ELR (cell line): ENCODE measurements around the gene ALS2CL.

Experiments used
- DNase-seq: peaks from one replicate; pipeline ENCODE4 v3.0.0-alpha.2; 2015; ENCODE audit warnings: low read depth

Gene ALS2CL

DNA sequence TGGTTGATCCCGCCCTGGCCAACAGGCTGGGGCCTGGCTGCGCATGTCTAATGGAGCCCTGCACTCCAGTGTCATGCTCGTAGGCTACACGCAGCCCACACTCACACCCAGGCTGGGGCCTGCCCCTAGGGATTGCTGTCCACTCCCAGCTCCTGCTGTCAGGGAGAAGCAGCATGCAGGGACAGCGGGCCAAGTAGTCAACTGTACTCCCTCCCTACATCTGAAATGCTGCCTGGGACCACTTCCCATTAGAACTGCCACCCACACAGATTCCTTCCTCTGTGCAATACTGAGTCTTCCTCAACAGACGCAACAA lies 16.1 kb downstream of the ALS2CL start:
- DNase-seq, result no peak

DNA sequence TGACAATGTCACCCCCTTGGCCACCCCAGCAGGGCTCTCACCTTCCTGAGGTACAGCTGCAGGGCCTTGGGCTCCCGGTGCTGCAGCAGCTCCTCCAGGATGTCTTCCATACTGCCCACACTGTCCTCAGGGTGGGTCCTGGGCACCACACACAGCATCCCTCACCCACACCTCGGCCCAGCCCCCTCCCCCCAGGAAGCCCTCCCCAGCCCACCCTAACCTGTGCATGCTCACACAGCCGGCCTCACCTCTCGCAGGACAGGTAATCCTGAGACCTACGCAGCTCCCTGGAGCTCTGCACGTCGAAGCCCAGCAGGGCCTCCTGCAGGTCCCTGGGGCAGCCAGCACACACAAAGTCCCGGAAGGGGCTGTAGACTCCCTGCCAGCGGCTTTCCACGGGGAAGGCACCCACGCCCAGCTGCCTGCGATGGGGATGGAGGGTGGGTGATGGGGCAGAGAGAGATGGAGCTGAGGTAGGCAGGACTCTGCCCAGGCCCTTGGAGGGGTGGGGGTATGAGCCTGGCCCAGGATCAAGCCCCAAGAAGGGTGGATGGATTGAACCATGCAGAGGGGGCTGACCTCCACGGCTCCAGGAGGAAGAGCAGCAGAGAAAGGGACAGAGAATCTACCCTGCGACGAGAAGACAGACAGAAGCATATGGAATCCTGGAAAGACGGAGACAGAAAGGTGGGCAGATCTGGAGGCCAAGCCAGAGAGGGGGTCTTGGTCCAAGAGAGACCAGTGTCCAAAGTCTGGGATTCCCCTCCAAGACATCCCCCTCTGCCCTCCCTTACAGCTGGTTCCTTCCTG lies 16.7 kb downstream of the ALS2CL start:
- no peak for DNase-seq

DNA sequence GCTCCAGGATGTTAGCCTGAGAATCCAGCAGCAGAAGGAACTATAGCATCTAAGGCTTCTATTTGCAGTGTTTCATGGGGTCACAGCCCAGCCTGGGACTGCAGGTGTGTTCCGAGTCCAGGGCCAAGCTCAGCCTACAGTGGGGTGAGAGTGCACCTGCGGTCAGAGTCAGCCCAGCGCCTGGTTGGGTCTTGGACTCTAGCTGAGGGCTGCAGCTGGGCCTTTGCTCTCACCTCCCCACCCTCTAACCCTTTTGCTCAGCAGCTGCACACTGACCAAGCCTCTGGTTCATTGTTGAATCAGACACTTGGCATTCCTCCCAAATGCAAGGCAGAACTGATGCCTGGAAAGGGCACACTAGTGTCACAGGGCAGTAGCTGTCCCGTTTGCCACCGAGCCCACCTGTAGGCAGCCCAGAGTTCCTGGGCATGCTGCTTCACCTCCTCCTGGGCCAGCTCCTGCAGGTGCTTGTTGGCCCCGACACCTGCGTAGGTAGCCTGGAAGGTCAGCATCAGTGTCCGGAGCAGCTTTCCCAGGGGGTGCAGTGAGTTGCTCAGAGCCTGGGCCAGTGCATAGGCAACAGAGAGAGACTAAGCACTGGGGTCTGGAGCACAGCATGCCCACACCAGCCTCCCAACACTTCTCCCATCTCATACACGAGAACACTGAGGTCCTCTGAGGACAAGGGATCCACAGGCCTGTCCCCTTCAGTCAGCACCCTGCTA lies 17.5 kb downstream of the ALS2CL start:
- DNase-seq, result peak; percentile 47

DNA sequence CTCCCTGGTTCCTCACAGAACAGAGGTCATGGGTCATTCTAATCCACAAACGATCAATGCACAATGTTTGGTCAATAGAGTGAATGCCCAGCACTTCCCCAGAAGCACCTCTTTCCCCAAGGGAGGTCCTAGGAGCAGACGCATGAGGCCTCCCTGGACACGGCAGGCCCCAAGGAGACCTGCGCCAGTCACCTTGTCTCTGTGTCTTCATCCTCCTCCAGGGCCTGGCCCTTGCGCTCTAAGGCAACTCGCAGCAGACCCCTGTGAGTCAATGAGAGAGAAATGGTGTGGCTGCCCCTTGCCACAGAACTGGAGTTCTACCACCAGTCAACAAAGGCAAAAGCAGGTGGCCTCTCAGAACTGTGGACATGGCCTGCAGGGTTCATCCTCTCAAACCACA lies 18.1 kb downstream of the ALS2CL start:
- no peak for DNase-seq

DNA sequence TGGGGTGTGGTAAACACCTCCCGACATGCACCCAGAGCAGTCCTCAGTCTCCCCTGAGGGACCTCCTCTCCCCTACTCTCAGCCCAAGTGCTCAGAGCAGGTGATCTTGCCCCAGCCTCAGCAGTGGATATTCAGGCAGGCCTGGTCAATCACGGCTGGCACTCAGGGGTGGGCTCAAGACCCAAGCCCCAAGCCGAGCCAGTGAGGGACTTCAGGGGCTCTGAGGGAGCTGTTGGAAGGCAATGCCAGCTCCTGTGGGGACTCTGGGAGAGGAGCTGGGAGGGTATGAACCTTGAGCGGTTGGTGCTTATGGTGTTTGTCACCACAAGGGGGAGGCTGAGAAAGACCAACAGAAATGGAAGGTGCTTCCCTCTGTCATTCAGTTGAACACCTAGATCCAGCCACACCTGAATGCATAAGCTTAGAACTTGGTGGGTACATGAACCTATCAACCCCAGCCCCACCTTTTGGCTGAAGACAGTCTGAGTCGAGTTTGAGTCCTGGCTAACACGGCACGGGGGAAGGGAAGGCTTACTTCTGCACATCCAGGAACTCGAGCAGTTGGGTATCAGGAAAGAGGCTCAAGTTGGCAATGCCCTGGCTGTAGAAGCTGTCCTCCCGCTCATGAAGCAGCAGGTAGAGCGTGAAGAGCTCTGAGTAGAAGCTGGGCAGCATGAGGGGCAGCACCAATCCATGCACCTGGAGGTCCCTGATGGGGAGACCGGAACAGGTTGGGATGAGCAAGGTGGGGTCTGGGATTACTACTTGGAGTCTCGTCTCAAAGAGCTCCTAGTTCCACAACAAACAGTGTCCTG lies 19.2 kb downstream of the ALS2CL start:
- peak; percentile 20 for DNase-seq

DNA sequence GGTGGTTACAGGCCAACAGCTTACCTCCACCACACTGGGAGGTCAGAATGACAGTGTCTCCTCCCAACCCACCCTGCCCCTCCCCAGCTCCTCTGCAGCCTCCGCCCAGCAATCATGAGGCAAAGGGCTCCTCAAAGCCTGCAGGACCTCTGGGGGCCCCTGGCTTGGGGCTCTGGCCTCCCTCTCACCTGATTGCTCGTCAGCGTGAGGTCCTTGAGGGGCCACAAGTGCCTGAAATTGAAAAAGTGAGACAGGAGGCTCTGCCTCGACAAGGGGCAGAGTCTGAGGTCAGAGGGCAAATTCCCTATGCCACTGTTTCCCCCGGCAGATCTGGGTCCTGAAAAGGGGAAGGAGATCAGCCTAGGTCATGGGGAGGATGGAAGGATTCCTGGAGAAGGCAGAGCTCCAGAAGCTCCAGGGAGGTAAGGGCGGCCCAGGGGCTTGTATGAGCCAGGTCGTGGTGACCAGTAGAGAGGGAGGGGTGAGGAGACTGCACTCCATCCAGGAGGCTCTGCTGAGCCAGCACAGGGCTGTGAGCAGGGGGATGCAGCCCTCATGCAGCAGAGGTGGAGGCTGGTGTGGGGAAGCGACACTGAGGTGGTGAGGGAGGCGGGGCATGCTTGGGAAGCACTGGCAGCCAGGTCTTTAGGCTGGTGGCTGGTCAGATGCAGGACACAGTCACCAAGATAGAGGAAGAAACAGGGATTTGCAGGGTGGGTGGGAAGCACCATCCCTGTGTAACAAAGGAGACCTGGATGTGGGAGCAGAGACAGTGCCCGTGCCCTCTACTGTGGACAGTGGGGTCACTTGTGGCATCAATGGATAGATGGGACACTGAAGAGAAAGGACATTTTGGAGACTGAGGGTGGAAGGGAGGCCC lies 20.1 kb downstream of the ALS2CL start:
- no peak for DNase-seq

DNA sequence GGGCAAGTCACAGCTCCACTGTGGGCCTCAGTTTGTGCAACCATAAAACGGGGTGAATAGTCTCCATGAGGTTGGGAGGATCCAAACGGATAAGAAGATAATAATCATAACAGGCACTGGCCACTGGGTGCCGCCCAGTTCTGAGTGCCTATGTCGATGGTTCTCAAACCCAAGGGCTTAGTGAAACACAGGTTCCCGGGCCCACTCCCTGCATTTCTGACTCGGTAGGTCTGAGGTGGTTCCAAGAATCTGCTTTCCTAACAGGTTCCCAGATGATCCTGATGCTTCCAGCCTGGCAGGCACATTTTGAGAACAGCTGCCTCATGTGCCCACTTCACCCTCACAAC lies 21.2 kb downstream of the ALS2CL start:
- DNase-seq, result no peak

DNA sequence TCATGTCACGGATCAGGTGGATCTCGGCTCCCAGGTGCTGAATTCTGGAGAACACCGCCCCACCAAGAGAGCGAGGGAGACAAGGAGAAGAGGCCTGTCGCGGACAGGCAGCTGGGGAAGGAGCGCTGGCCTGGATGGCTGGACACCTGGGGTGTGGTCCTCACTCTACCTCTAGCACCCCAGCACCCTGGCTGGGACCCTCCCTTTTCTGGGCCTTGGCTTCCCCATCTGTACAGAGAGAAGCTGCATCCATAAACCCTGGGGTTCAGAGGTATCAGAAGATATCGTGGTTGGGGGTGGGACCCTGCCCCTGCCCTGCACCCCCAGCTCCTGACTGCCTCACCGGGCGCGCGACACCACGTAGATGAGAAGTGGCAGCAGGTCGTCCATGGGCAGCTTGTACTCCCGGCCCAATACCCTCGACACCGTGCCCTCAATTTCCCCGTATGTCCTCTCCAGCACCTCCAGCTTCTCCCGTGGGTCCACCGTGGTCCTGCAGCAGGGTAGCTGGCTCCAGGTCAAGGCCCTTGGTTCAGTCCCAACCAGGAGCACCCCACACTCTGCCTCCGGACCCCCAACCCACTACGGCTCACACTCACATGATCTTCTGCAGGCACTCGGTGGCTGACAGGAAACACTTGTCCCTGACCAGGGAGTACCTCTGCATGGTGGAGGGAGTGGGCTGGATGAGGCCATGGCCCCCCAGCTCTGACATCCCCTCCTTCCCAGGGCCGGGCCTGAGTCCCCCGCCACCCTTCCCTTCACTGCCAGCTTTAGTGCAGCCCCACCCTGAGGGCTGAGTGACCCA lies 21.7 kb downstream of the ALS2CL start:
- DNase-seq, result no peak

DNA sequence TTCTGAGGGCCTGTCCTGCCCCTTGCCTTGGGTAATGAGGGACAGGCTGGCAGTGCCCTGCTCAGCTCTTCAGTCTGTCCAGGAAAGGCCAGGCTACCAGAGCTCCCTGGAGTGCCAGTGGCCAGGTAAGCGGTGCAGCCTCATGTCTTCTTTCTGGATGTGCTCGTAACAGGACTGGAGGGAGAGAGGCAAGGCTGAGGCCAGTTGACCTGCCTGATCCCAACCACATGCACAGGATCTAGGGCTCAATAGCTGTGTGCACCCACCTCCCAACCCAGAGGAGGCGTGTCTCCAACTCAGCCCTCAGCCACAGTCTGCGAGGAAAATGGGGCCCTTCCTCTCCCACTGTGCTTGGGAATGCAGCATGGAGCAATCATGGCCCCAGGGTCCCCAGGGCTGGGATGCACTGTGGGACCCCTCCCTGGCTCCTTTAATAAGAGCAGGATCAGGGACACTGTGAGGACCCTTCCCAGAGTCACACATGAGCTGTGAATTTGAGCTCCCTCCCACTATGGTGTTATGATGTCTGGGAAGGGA lies 22.5 kb downstream of the ALS2CL start:
- no peak for DNase-seq

DNA sequence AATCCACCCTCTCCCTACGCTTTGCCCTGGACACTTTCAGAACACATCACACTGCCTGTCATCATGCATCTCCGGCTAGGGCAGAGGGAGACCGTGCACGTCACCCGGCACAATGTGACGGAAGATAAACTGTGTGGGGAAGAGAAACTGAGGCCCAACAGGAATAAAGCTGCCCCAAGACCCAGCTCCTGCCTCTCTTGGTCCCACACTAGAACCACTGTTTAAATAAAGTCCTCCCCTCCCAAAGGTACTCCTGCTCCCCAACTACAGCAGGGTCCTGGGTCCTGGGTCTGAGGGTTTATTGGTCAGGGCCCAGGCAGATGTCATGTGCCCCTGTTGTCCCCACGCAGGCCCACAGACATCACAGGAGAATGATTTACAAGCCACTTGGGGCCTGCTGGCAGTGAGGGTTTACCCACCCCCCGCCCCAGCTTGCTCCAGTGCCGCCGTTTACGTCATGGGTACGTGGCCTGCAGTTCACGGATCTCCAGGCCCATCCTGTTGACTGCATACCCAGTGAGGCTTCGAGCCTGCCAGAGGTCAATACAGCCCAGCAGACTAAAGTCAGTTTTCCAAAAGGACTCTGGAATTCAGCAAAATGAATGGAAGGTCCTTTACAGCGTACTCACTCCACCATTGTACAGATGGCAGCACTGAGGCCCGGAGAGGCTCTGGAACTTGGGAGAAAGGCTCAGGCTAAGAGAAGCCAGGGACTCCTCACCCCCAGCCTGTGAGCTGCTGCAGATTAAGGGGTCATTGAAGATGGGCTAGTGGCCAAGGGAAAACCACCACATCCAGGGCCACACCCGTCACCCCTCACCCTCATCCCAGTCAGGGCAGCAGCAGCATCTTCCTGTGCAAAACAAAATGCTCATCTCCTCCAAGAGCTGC lies 23.2 kb downstream of the ALS2CL start:
- no peak for DNase-seq

DNA sequence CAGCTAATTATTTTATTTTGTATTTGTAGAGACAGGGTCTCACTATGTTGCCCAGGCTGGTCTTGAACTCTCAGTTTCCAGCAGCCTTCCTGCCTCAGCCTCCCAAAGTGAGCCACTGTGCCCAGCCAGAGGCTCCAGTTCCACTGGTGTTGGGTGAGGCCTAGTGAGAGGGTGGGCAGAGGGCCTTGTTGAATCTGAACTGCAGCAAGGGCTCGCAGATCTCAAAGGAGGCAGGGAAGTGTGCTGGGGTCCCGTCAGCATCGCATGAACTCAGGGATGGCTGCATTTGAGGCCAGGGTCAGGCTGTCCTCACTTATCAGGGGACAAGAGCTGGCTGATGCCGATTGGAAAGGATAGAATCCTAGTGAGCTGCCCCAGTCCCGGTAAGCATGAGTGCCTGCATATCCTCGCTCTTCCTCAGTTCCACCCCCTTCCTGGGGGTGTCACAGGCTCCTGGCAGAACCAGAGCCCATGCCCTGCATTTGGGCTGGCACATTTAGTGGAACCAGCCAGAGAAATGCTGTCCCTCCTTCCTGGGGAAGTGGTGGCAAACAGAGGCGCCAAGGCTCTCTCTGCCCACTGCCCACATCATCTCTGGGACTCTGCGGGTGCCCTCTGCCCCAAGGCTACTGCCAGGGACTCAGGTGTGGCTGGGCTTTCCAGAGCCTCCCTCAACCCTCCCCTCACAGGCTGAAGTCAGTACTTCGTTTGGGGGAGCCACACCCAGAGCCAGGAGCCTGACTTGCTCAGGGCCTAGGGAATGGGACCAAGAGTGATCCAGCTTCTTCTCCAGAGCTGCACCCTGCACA lies 24.1 kb downstream of the ALS2CL start:
- no peak for DNase-seq

DNA sequence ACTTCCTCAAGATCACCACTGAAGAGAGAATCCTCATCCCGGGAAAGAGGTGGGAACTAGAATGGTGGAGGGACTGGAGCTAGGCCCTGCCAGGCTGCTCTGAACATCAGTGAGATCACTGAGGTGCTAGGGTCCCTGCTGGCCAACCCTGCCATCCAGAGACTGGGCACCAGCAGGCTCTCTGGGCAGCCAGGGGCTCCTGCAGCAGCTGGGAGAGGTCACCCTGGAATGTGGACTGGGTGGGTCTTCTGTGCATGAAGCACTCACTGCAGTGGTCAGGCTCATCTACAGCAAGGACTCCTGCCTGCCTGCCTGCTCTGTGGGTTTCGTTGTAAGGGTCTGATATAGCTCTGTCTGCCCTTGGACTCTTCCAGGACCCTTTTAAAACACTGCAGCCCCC lies 24.9 kb downstream of the ALS2CL start:
- DNase-seq, result no peak

DNA sequence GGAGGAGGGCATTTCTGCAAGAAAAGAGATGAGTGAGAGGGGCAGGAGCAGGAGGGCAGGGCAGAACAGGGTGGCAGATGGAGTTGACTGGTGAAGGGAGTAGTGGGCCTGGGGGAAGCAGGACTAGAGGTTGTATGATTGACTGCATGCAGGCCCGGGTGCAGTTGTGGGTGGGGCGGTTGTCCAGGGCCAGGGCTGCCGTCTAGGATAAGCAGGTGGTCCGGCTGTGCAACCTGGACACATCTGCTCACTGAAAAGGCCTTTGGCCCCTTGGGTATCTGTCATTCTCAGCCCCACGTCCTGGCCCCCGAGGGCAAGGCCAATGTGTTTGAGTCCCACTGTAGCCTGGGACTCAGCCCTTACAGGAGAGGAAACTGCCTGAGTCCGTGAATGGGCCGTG lies 25.4 kb downstream of the ALS2CL start:
- no peak for DNase-seq

DNA sequence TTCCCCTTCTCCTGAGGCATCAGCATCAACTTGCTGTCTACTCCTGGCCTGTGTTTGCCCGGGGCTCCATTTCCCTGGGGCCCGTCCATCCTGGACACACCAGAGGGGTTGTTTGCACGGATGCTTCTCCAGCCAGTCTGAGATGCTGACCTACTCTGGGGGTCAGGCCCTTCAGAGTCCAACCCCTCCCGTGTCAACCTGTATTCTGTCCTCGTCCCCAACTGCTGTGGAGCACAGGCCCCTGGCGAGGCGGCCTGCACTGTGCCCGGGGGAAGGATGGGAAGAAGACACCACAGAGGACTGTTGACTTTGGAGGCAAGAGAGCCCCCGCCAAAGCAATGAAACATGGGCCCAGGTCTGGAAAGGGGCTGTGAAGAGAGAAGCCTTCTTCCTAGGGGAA lies 25.8 kb downstream of the ALS2CL start:
- DNase-seq, result no peak

DNA sequence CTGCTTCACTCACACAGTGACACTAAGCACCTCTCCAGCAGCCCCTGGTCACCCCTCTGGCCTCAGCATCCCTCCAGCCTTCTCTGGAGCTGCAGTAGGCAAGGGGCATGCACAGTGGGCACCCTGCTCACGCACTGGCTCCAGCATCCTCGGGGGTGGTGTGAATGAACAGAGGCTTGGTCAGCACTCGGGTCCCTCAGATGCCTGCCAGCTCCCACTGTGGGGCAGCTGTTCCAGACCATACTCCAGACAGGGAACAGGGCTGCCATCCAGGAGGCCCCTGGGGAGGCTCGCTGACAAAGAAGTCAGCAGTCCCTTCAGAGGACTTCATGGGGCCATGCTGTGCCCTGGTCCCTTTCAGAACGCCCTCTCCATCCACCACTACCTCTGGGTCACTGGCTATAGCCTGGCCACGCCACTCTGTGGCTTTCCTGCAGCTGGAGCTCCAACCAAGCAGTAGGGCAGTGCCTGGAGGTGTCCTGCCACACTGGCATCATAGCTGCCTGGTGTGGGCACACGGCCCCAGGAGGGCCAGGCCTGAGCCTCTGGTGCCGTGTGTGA lies 26.3 kb downstream of the ALS2CL start:
- DNase-seq, result no peak

DNA sequence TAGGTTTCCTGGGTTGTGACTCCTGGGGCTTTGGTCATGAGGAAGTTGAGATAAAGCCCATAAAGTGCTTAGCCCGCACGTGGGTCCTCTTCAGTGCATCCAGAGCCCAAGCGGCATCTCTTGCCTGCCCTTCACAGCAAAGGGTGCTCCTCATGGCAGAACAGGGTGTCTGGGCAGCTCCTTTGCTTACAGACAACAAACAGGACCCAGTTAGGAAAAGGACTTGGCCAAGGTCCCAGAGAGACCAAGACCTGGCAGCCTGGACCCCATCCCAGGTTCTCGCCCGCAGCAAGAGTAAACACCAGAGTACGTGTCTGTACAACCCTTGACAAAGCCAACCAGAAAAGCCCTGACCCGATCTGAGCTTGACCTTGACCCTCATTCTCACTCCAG lies 27.0 kb downstream of the ALS2CL start:
- DNase-seq, result no peak

DNA sequence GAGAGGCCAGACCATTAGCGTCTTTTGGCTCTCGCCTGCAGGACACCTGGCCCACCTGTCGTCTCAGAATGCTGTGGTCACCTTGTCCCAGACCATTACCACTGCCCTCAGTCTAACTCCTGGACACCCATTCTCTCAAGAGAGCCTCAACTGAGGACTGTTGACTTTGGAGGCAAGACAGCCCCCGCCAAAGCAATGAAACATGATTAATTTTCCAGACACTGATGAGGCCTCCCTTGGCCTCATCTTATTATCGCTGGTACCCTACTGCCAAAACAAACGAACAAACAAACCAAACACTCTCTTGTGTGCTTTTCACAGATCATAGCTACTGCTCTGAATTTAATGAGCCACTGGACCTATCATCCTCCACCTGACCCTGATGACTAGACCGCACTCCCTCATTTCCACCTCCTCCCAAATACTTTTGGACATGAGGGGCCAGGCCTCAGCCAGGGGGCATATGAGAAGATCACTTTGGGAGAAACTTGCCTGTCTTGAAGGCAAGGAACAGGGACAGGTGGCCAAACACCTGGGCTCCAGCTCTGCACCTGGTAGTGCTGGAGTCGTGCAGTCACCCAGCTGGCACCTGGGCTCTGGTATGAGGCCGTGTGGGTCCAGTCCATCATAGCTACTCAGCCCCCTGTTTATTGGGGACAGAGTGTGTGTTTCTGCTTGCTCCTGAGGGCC lies 27.6 kb downstream of the ALS2CL start:
- DNase-seq, result no peak
